ENCODE data around the gene ANK3. TPM values are rescaled to one million over a fixed set of nuclear protein-coding genes. Genes with fewer than 3 reads are reported as not detected.
"Not testable (repeated sequence)": the region's sequence is repeated elsewhere in the genome, so short reads cannot be mapped to it uniquely, and the experiment has no call there.

ANK3 gene
- total and polyA plus RNA-seq, 4 experiments from 2014 or later = 7.2 to 90.1 (median 55.8) TPM

DNA sequence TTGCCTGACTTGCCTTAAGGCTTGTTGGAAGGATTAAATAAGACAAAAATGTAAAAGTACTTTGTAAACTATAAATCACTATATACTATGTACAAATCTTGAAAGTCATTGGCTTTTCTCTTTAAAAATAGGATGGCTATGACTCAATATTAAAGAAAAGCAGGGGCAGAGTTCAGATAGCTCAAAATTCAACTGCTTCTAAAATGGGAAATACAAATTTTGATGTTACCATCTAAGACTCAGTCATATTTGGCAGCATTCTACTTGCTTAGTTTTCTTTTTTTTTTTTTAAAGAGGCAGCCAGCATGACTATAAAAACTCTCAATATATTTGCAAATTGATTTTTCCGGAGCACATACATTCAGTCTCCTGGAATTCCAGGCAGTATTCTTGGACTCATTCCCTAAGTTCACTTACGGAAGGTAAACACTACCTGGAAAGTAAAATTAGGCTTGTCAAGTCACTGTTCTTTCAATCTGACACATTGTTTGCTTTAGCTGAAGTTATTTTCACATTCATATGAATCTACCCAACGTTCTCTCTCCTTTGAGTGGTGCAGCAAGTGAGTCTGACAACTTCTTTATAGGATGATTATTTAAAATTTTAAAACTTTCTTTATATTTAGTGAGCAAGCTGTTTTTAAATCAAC is 349.5 kb downstream of the ANK3 start:
- intact Hi-C loops (cut with micrococcal nuclease) = no loop called here
- no peak for DNase-seq
- Mint-ChIP-seq H3K9me3 (no peaks in the 10 kb centered on the region), H3K4me3 (no peak overlapping the region), H3K4me1 (no peaks in the 10 kb centered on the region), H3K27ac (no peak overlapping the region), H3K27me3 (no peaks in the 10 kb centered on the region), H3K36me3 (peaks cover 13 to 29% of the 10 kb centered on the region in 2 donors)
- ChIA-PET CTCF (ENCODE audit: partially characterized antibody) (interaction anchor here (1.0 kb wide), 1 partner anchor 12 kb away, joined by 4 read pairs; no protein-coding TSS in a partner anchor), POLR2A (ENCODE audit: partially characterized antibody) (no interaction called here)
- Histone ChIP-seq H3K27me3 (ENCODE audit: insufficient read depth, low read length) (no peaks in the 10 kb centered on the region), H3K9me3 (ENCODE audit: control insufficient read depth in 1 of 2, low read length in 2 of 2) (no peaks in the 10 kb centered on the region), H3K4me3 (ENCODE audit: low read length in 2 of 2) (no peak overlapping the region), H3K36me3 (ENCODE audit: insufficient read depth, low read length) (no peaks in the 10 kb centered on the region), H3K27ac (ENCODE audit: low read depth, low read length) (no peak overlapping the region), H3K4me1 (ENCODE audit: insufficient read depth, low read length) (no peaks in the 10 kb centered on the region)

DNA sequence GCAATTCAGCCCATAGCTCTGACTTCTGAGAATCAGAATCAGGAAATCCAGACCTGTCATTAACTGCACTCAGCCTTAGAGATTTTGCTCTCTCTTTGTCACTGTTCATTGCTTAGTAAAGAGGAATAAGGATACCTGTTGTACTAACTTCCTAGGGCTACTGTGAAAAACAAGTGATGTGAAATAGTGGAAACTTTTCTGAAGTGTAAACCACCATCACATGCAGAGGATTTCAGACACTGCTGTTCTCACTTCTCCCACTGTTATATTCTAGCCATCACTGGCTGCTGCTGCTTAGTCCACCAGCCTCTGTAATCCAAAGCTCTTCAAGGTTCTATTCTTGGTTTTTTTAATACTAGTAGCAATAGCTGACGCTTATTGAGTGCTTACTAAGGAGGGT is 353.7 kb downstream of the ANK3 start:
- ChIA-PET POLR2A (ENCODE audit: partially characterized antibody) (no interaction called here), CTCF (ENCODE audit: partially characterized antibody) (interaction anchor here (1.5 to 3.1 kb wide), 2 partner anchors 10 to 171 kb away, joined by 4 to 7 read pairs; no protein-coding TSS in a partner anchor)
- no peak overlapping the region for H3K4me3 ChIP-seq (ENCODE audit: low read length in 2 of 2)
- no peak for DNase-seq
- Mint-ChIP-seq H3K36me3 (peaks cover 5 to 21% of the 10 kb centered on the region in 2 donors), H3K9me3 (no peaks in the 10 kb centered on the region), H3K27ac (peak overlapping the region in 1 of 7 donors; percentile 31), H3K4me1 (peaks cover 0 to 3% (median 0%) of the 10 kb centered on the region in 4 donors), H3K4me3 (no peak overlapping the region), H3K27me3 (no peaks in the 10 kb centered on the region)
- no peak overlapping the region for H3K27ac ChIP-seq (ENCODE audit: low read depth, low read length)
- H3K9me3 ChIP-seq (ENCODE audit: control insufficient read depth in 1 of 2, low read length in 2 of 2) = no peaks in the 10 kb centered on the region
- no peaks in the 10 kb centered on the region for H3K27me3 ChIP-seq (ENCODE audit: insufficient read depth, low read length)
- H3K36me3 ChIP-seq (ENCODE audit: insufficient read depth, low read length) = no peaks in the 10 kb centered on the region
- H3K4me1 ChIP-seq (ENCODE audit: insufficient read depth, low read length) = no peaks in the 10 kb centered on the region
- intact Hi-C loops (cut with micrococcal nuclease) = no loop called here

DNA sequence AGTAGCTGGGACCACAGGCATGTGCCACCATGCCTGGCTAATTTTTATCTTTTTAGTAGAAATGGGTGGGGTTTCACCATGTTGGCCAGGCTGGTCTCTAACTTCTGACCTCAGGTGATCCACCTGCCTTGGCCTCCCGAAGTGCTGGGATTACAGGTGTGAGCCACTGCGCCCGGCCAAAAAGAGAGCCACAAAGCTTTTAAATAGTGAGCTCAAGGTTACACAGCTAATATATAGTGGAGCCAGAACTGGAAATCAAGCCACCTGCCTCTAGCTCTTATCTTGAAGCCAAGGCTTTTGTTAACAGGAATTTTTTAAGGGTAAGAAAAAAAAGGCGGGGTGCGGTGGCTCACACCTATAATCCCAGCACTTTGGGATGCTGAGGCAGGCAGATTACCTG is 354.3 kb downstream of the ANK3 start:
- H3K9me3 ChIP-seq (ENCODE audit: control insufficient read depth in 1 of 2, low read length in 2 of 2); H3K27ac Mint-ChIP-seq; H3K4me1 Mint-ChIP-seq; H3K9me3 Mint-ChIP-seq; intact Hi-C loops (cut with micrococcal nuclease); H3K4me3 ChIP-seq (ENCODE audit: low read length in 2 of 2); H3K36me3 ChIP-seq (ENCODE audit: insufficient read depth, low read length); H3K4me1 ChIP-seq (ENCODE audit: insufficient read depth, low read length); POLR2A ChIA-PET (ENCODE audit: partially characterized antibody); H3K27me3 ChIP-seq (ENCODE audit: insufficient read depth, low read length); H3K27ac ChIP-seq (ENCODE audit: low read depth, low read length); H3K27me3 Mint-ChIP-seq; H3K4me3 Mint-ChIP-seq; DNase-seq: not testable (repeated sequence)
- peaks cover 5 to 23% of the 10 kb centered on the region in 2 donors for H3K36me3 Mint-ChIP-seq
- CTCF ChIA-PET (ENCODE audit: partially characterized antibody) = interaction anchor here (1.5 to 3.1 kb wide), 2 partner anchors 11 to 170 kb away, joined by 4 to 7 read pairs; no protein-coding TSS in a partner anchor

DNA sequence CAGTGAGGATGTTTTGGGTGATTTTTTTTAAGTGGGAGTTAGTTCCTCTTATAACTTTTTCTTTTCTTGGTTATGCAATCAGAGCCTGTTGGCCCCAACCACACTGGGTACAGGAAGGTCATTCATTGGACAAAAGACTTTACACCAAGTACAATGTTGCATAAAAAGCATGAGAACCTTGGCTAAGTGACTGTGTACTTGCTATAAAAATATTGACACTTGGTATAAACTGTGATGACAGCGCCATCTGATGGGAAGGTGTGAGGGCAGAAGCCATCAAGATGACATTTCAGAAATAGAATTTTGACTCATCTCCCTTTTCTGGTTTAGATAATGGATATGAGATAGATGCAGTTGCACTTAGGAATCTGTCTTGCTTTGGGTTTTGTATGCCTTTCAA is 357.0 kb downstream of the ANK3 start:
- H3K4me3 Mint-ChIP-seq = no peak overlapping the region
- Histone ChIP-seq H3K27me3 (ENCODE audit: insufficient read depth, low read length) (no peaks in the 10 kb centered on the region), H3K4me1 (ENCODE audit: insufficient read depth, low read length) (no peaks in the 10 kb centered on the region), H3K4me3 (ENCODE audit: low read length in 2 of 2) (no peak overlapping the region), H3K36me3 (ENCODE audit: insufficient read depth, low read length) (no peaks in the 10 kb centered on the region), H3K9me3 (ENCODE audit: control insufficient read depth in 1 of 2, low read length in 2 of 2) (no peaks in the 10 kb centered on the region), H3K27ac (ENCODE audit: low read depth, low read length) (no peak overlapping the region)
- no peaks in the 10 kb centered on the region for H3K9me3 Mint-ChIP-seq
- intact Hi-C loops (cut with micrococcal nuclease) = loop anchor here (5.0 kb wide), 1 partner anchor 165 kb away; no protein-coding TSS in a partner anchor
- peak in 1 of 5 donors; percentile 12 for DNase-seq
- H3K4me1 Mint-ChIP-seq = peaks cover 0 to 3% (median 0%) of the 10 kb centered on the region in 4 donors
- peak overlapping the region in 1 of 7 donors; percentile 16 for H3K27ac Mint-ChIP-seq
- no peaks in the 10 kb centered on the region for H3K27me3 Mint-ChIP-seq
- ChIA-PET CTCF (ENCODE audit: partially characterized antibody) (interaction anchor here (0.7 to 1.7 kb wide), 2 partner anchors 141 to 168 kb away, joined by 5 to 6 read pairs; no protein-coding TSS in a partner anchor), POLR2A (ENCODE audit: partially characterized antibody) (no interaction called here)
- peaks cover 2 to 14% of the 10 kb centered on the region in 2 donors for H3K36me3 Mint-ChIP-seq

DNA sequence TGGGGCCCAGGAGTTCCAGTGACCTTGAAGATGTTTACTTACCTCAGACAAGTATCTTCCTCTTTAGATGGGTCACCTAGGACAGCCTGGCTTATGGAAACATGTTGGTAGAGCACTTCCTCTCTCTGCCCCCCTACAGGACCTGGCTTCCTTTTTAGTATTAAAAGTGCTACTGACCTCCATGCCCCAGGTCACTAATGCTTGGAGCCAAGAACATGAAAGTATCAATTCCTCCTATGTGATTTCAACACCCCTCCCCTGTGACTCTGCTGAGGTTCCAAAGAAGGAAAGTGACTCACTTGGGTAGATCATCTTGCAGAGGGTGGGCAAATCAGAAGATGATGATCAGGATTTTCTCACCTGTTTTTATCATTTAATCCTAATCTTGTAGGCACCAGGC is 358.0 kb downstream of the ANK3 start:
- Histone ChIP-seq H3K4me3 (ENCODE audit: low read length in 2 of 2) (no peak overlapping the region), H3K27ac (ENCODE audit: low read depth, low read length) (no peak overlapping the region), H3K4me1 (ENCODE audit: insufficient read depth, low read length) (no peaks in the 10 kb centered on the region), H3K9me3 (ENCODE audit: control insufficient read depth in 1 of 2, low read length in 2 of 2) (no peaks in the 10 kb centered on the region), H3K27me3 (ENCODE audit: insufficient read depth, low read length) (no peaks in the 10 kb centered on the region), H3K36me3 (ENCODE audit: insufficient read depth, low read length) (no peaks in the 10 kb centered on the region)
- intact Hi-C loops (cut with micrococcal nuclease) = loop anchor here (5.0 kb wide), 1 partner anchor 164 kb away; no protein-coding TSS in a partner anchor
- peaks cover 0 to 3% (median 0%) of the 10 kb centered on the region in 4 donors for H3K4me1 Mint-ChIP-seq
- DNase-seq = no peak
- H3K27me3 Mint-ChIP-seq = no peaks in the 10 kb centered on the region
- H3K9me3 Mint-ChIP-seq = no peaks in the 10 kb centered on the region
- POLR2A ChIA-PET (ENCODE audit: partially characterized antibody) = no interaction called here
- peak overlapping the region in 5 of 7 donors; percentile 7 to 86 (median 79) for H3K27ac Mint-ChIP-seq
- H3K4me3 Mint-ChIP-seq = no peak overlapping the region
- peaks cover 2 to 10% of the 10 kb centered on the region in 2 donors for H3K36me3 Mint-ChIP-seq
- CTCF ChIA-PET (ENCODE audit: partially characterized antibody) = interaction anchor here (1.7 to 2.0 kb wide), 2 partner anchors 167 to 406 kb away, joined by 6 read pairs; no protein-coding TSS in a partner anchor

DNA sequence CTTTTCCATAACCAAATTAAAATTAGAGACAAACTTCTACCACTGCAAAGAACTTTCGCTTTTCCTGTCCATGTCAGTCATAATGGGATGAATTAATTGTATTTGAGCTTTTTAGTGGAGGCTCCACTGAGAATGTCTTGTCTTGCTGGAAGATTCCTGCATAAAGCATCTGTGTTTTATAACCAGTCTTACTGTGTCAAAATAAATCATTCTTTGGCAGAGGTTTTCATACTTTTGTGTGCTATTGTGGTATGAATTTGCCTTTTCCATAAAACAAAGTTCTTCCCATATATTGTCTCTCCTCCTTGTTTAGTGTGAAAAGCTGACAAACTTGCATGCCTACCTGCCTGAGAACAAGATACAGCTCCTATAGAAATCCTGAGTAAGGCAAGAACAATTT is 358.5 kb downstream of the ANK3 start:
- Histone ChIP-seq H3K4me1 (ENCODE audit: insufficient read depth, low read length) (no peaks in the 10 kb centered on the region), H3K27ac (ENCODE audit: low read depth, low read length) (no peak overlapping the region), H3K4me3 (ENCODE audit: low read length in 2 of 2) (no peak overlapping the region), H3K27me3 (ENCODE audit: insufficient read depth, low read length) (no peaks in the 10 kb centered on the region), H3K9me3 (ENCODE audit: control insufficient read depth in 1 of 2, low read length in 2 of 2) (no peaks in the 10 kb centered on the region), H3K36me3 (ENCODE audit: insufficient read depth, low read length) (no peaks in the 10 kb centered on the region)
- Mint-ChIP-seq H3K27me3 (no peaks in the 10 kb centered on the region), H3K4me3 (no peak overlapping the region), H3K9me3 (no peaks in the 10 kb centered on the region), H3K36me3 (peaks cover 2 to 10% of the 10 kb centered on the region in 2 donors), H3K4me1 (peaks cover 0 to 3% (median 0%) of the 10 kb centered on the region in 4 donors), H3K27ac (peak overlapping the region in 3 of 7 donors; percentile 2 to 83 (median 79))
- ChIA-PET POLR2A (ENCODE audit: partially characterized antibody) (no interaction called here), CTCF (ENCODE audit: partially characterized antibody) (interaction anchor here (1.7 to 2.0 kb wide), 2 partner anchors 167 to 406 kb away, joined by 6 read pairs; no protein-coding TSS in a partner anchor)
- no peak for DNase-seq
- intact Hi-C loops (cut with micrococcal nuclease) = loop anchor here (5.0 kb wide), 1 partner anchor 164 kb away; no protein-coding TSS in a partner anchor

DNA sequence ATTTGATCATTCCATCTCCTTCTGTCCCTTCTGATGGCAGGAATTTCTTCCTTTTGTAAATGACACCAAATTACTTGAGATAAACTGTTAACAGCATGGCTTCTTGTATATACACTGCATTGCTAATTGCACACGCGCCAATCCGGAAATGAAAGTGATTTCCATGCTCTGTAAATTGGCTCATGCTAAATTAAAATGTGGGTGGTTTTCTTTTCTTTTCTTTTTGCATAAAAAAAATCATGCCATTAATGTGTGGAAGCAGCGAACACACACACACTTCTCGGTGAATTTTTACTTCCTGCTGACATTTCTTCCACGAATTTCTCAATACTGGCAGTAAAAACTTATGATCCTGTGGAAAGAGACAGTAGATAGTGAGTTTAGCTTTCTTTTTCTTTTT is 360.2 kb downstream of the ANK3 start:
- Mint-ChIP-seq H3K4me1 (peaks cover 0 to 2% (median 0%) of the 10 kb centered on the region in 4 donors), H3K36me3 (peaks cover 2 to 10% of the 10 kb centered on the region in 2 donors), H3K9me3 (peaks cover 0 to 2% (median 0%) of the 10 kb centered on the region in 8 donors), H3K27ac (no peak overlapping the region), H3K27me3 (no peaks in the 10 kb centered on the region), H3K4me3 (no peak overlapping the region)
- H3K36me3 ChIP-seq (ENCODE audit: insufficient read depth, low read length) = no peaks in the 10 kb centered on the region
- no peaks in the 10 kb centered on the region for H3K27me3 ChIP-seq (ENCODE audit: insufficient read depth, low read length)
- H3K4me3 ChIP-seq (ENCODE audit: low read length in 2 of 2) = no peak overlapping the region
- no peak overlapping the region for H3K27ac ChIP-seq (ENCODE audit: low read depth, low read length)
- ChIA-PET CTCF (ENCODE audit: partially characterized antibody) (no interaction called here), POLR2A (ENCODE audit: partially characterized antibody) (no interaction called here)
- intact Hi-C loops (cut with micrococcal nuclease) = no loop called here
- no peaks in the 10 kb centered on the region for H3K4me1 ChIP-seq (ENCODE audit: insufficient read depth, low read length)
- DNase-seq = no peak
- no peaks in the 10 kb centered on the region for H3K9me3 ChIP-seq (ENCODE audit: control insufficient read depth in 1 of 2, low read length in 2 of 2)
